ENCODE measurements around the gene SEM1.
A peak's percentile ranks its signal among the peaks of the same experiment; 100 is the strongest.
"Not testable (repeated sequence)": the region's sequence is repeated elsewhere in the genome, so short reads cannot be mapped to it uniquely, and the experiment has no call there.

Gene SEM1

DNA sequence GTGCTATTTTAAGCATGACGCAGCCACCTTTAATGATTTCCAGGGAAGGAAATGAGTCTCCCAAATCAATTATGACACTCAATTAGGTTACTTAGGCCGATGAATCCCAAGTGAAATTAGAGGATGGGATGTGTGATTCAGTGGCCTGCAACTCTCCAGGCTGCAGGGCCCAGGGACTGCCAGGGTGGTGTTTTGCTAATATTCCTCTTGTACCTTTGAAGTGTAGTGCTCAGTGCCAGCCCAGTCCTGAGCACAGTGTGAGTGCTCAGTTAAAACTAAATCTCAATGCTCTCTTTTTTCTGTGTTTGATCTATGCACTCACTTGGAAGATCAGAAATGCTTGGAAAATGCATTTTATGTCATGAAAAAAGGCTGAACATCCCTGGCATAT lies 51.6 kb downstream of the SEM1 start:
- DNase-seq: no peak

DNA sequence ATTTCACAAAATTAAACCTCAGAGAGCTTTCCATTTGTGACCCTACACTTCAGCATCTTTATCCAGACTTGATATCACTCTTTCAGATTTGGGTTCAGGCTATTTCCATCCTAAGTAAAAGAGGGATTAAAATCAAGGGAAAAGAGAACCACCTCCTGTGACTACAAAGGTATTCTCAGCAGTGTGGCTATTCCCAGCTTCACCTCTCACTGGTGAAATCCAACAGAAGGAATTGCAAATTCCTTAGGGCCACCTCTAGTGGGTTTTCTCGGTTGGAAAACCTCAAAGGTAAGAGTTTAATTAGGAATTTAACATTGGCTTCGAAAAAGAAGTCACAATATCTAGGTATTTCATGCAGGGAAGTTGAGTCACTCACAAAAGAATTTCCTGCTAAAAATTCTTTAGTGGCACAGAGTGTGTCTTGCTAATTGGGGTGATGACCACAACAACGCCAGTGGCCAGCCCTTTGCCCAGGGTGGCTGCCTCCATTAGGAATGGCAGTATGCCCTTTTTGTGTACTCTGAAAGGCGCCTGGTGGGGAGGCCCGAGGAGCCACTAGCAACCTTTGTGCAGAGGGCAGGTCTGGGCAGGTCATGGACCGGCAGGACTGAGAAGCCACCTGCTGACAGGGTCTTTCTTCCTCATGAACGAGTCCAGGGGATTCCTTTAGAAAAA lies 52.2 kb downstream of the SEM1 start:
- no peak for DNase-seq

DNA sequence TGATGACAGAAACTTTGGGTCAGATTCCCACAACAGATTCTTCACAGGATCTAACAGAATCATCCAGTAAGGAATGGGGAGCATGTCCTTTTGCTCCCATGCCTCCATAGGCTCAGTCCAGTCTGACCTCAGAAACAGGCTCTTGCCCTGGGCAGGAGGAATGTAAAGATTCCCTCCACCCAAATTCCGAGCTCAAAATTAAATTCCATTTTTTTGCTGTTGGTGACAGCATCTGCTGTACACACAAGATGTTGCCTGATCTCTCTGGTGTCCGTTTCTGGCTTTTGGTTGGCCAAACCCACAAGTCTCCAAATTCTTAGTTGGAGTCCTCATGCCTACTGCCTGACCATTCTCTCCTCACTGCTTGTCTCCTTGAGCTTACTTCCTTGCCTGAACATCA lies 53.7 kb downstream of the SEM1 start:
- no peak for DNase-seq

DNA sequence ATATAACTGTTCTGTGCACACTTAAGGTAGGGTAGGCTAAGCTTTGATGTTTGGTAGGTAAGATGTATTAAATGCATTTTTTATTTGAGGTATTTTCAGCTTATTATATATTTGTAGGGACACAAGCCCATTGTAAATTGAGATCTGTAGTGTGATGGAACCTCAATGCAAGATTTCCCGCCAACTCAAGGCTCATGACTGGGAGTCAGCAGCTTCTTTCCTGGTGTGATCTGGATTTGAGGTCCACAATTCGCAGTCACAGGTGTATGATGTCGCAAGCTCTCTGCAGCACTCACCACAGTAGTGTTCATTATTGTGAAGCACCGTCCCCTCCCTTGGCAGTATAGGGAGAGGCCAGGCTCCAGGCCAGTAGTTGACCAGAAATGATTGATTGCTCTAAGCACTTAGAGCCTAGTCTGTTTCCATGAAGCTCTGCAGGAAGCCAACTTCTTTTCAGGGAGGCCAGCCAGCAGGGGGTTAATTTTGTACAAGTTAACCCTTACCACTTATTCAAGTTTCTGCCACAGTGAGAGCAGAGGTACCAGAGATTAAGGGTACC lies 54.9 kb downstream of the SEM1 start:
- peak; percentile 21 for DNase-seq

DNA sequence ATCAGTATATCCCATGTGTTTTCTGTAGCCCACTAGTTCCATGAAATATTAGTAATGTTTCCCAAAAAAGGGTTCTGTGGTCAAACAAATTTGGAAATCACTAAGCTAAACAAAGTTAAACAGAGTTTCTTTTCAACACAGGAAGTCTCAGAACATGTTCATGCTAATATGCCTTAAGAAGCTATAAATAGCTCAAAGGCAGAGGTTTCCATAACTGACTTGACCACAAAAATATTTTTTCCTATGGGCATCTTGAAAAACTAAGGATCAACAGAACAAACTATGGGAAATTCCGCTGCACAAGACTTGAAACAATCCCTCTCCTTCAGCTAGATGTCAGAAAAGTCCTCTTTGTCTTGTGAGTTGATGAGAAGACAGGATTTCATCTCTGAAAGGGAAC lies 59.7 kb downstream of the SEM1 start:
- DNase-seq: no peak

DNA sequence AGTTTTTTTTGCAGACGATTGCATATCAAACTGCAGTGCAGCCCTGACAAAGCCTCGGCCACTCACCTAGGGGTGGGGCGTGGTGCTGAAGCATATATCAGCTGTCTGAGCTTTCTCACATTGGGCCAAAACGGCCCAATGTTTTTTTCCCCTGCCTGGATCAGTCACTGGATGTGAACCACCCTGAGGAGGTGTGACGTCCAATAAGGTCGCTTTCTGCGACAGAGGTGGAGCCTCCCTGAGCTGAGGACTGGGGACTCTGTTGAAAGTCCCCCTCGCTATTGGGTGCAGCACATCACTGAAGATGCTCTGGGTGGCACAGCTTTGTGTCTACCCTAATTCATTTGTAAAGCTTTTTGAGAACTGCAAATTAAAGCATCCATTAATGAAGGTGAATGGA lies 60.9 kb downstream of the SEM1 start:
- no peak for DNase-seq

DNA sequence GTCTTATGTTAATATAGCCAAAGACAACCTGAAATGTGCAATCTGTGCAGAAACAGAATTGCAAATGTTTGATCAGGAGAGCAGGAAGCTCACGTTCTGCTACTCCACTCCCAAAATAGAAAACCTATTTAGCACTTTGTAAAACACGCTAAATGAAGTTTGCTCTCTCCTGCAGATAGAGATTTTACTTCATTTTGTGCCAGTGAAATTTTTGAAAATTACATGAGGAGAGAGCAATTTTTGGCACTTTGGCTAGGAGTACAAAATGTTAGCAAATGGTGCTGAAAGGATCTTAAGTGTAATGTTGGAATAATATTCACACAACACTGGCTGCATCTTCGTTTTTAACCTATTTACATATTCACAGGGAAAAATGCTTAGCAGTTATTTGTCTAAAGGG lies 61.9 kb downstream of the SEM1 start:
- no peak for DNase-seq

DNA sequence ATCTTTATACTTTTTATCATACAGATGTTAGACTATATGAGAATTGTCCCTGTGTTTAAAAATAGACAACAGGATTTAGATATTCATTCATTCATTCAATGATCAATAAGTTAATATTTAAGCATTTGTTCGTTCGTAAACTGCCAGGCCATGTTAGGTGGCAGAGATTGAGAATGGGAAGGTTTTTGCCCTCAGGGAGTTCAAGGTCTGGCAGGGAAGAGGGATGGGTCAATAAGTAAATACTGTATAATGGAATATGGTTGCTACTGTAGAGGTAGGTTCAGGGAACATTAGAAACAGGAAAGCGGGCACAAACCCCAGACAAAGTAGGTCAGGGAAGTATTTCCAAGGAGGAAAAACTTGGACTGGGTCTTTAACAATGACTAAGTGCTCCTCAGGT lies 64.6 kb downstream of the SEM1 start:
- DNase-seq: no peak

DNA sequence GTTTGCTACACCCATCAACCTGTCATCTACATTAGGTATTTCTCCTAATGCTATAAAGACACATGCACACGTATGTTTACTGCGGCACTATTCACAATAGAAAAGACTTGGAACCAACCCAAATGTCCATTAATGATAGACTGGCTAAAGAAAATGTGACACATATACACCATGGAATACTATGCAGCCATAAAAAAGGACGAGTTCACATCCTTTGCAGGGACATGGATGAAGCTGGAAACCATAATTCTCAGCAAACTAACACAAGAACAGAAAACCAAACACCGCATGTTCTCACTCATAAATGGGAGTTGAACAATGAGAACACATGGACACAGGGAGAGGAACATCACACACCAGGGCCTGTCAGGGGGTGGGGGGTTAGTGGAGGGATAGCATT lies 66.2 kb downstream of the SEM1 start:
- DNase-seq: not testable (repeated sequence)

DNA sequence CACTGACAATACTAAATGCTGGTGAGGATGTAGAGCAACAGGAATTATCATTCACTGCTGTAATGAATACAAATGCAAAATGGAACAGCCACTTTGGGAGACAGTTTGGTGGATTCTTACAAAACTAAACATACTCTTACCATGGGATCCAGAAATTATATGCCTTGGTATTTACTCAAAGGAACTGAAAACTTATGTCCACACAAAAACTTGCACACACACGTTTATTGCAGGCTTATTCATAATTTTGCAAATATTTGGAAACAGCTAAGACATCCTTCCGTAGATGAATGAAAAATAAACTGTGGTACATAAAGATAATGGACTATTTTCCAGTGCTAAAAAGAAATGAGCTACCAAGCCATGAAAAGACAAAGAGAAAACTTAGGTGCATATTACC lies 69.6 kb downstream of the SEM1 start:
- DNase-seq: no peak
